Esophagus muscularis mucosa (tissue), 3 donors: ENCODE measurements around the gene SLC9C2.
"Not testable (repeated sequence)": the region's sequence is repeated elsewhere in the genome, so short reads cannot be mapped to it uniquely, and the experiment has no call there.

Experiments used
- CTCF ChIP-seq, 3 experiments: fragments of 200-600 bp in 2 of 3; fragments of 450-650 bp in 1 of 3; sonication (generic) in 2 of 3; IDR thresholded peaks; one replicate each; pipeline ENCODE4 v1.5.1; 2017 to 2019; ENCODE audit warnings: antibody characterized with exemption in 3 of 3, mild to moderate bottlenecking in 2 of 3, moderate library complexity in 1 of 3
- POLR2A ChIP-seq: fragments of 450-650 bp; IDR thresholded peaks from one replicate; pipeline ENCODE4 v1.6.1; 2017; ENCODE audit warnings: antibody characterized with exemption, moderate library complexity, mild to moderate bottlenecking, low read depth
- POLR2AphosphoS5 ChIP-seq, 2 donors: sonication (generic); formaldehyde crosslinking; IDR thresholded peaks; one replicate each; pipeline ENCODE4 v1.6.1; 2017; ENCODE audit warnings: antibody characterized with exemption in 2 of 2

- not testable (repeated sequence) for TF ChIP-seq CTCF (IDR thresholded peaks at IDR 0.05); POLR2A; POLR2AphosphoS5 (IDR thresholded peaks at IDR 0.05)
These were observed 39.0 kb downstream of the SLC9C2 start for GRCh38 chr1:173563846-173564245.
